ENCODE data around the gene NEB.

DNA sequence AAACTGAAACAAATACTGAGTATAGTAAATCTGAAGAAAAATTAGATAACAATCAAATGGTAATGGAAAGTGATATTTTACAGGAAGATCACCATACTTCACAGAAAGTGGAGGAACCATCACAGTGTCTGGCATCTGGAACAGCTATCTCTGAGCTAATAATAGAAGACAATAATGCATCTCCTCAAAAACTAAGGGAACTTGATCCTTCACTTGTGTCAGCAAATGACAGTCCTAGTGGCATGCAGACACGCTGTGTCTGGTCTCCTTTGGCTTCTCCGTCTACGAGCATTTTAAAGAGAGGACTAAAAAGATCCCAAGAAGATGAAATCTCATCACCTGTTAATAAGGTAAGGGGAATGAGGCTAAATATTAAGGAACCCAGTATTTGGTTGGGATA is 268.5 kb downstream of the NEB start:
- TF ChIP-seq, protein P1, sequence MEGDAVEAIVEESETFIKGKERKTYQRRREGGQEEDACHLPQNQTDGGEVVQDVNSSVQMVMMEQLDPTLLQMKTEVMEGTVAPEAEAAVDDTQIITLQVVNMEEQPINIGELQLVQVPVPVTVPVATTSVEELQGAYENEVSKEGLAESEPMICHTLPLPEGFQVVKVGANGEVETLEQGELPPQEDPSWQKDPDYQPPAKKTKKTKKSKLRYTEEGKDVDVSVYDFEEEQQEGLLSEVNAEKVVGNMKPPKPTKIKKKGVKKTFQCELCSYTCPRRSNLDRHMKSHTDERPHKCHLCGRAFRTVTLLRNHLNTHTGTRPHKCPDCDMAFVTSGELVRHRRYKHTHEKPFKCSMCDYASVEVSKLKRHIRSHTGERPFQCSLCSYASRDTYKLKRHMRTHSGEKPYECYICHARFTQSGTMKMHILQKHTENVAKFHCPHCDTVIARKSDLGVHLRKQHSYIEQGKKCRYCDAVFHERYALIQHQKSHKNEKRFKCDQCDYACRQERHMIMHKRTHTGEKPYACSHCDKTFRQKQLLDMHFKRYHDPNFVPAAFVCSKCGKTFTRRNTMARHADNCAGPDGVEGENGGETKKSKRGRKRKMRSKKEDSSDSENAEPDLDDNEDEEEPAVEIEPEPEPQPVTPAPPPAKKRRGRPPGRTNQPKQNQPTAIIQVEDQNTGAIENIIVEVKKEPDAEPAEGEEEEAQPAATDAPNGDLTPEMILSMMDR (IDR thresholded peaks at IDR 0.05) = no peak
- TF ChIP-seq POLR2A (IDR thresholded peaks at IDR 0.05) = no peak
